Peyer's patch (tissue), 4 donors: ENCODE data around the gene ATP13A2.

Experiments used
- CTCF ChIP-seq, 6 experiments: fragments of 450-650 bp in 4 of 6; fragments of 200-600 bp in 2 of 6; sonication (generic) in 1 of 6; IDR thresholded peaks; one replicate each; pipeline ENCODE4 v1.5.1; 2017 to 2019; ENCODE audit warnings: antibody characterized with exemption in 6 of 6, mild to moderate bottlenecking in 3 of 6, moderate library complexity in 1 of 6
- POLR2A ChIP-seq, 2 donors: fragments of 450-650 bp; IDR thresholded peaks; one replicate each; pipeline ENCODE4 v1.5.1; 2017; ENCODE audit warnings: antibody characterized with exemption in 2 of 2, mild to moderate bottlenecking in 2 of 2, moderate library complexity in 2 of 2

- no peak for TF ChIP-seq POLR2A (IDR thresholded peaks at IDR 0.05)
- TF ChIP-seq CTCF (IDR thresholded peaks at IDR 0.05), result no peak
These were observed 1.2 kb upstream of the ATP13A2 start for GRCh38 chr1:17012775-17013490.
